Astrocyte (in vitro differentiated cells and primary cell): ENCODE measurements around the gene CEACAM19. TPM values are rescaled to one million over a fixed set of nuclear protein-coding genes. Genes with fewer than 3 reads are reported as not detected.

ENCODE experiments used
- DNase-seq: peaks from one replicate; pipeline ENCODE4 v3.0.0-alpha.2; 2010; ENCODE audit warnings: low read depth
- FAIRE-seq: peaks from 2 replicates; lab custom pipeline; 2011; peaks lifted over from hg19 to GRCh38; lab: Jason Lieb, UNC
- H2AFZ ChIP-seq: 2 replicates; pipeline ENCODE4 v1.6.0; 2012; ENCODE audit warnings: low read depth, low read length, inconsistent platforms
- H3K27ac ChIP-seq: 2 replicates; pipeline ENCODE4 v1.5.1; 2011; ENCODE audit warnings: low read depth, low read length, inconsistent platforms
- H3K27me3 ChIP-seq: 2 replicates; pipeline ENCODE4 v1.6.0; 2011; ENCODE audit warnings: low read length, inconsistent platforms; ENCODE audit not compliant: insufficient read depth
- H3K36me3 ChIP-seq: 2 replicates; pipeline ENCODE4 v1.5.1; 2011; ENCODE audit warnings: low read length, inconsistent platforms; ENCODE audit not compliant: insufficient read depth
- H3K4me1 ChIP-seq: 2 replicates; pipeline ENCODE4 v1.5.1; 2011; ENCODE audit warnings: low read length, inconsistent platforms; ENCODE audit not compliant: insufficient read depth
- H3K4me2 ChIP-seq: 2 replicates; pipeline ENCODE4 v1.6.0; 2012; ENCODE audit warnings: low read length, inconsistent platforms
- H3K4me3 ChIP-seq: 2 replicates; pipeline ENCODE4 v1.5.1; 2011; ENCODE audit warnings: low read depth, mild to moderate bottlenecking, low read length, inconsistent platforms; ENCODE audit not compliant: insufficient read depth
- H3K79me2 ChIP-seq: 2 replicates; pipeline ENCODE4 v1.6.0; 2012; ENCODE audit warnings: mild to moderate bottlenecking, low read length, inconsistent platforms; ENCODE audit not compliant: insufficient read depth
- H3K9ac ChIP-seq: 2 replicates; pipeline ENCODE4 v1.6.0; 2012; ENCODE audit warnings: mild to moderate bottlenecking, low read length, inconsistent platforms
- H3K9me3 ChIP-seq: 2 replicates; pipeline ENCODE4 v1.5.1; 2012; ENCODE audit warnings: low read depth, mild to moderate bottlenecking, low read length, inconsistent platforms; ENCODE audit not compliant: insufficient read depth
- H4K20me1 ChIP-seq: 2 replicates; pipeline ENCODE4 v1.6.0; 2012; ENCODE audit warnings: low read length, inconsistent platforms; ENCODE audit not compliant: insufficient read depth
- H3K27ac Mint-ChIP-seq: one replicate; pipeline ENCODE4 v1.8.0; 2021; ENCODE audit warnings: mild to moderate bottlenecking, mixed read lengths; ENCODE audit not compliant: unreplicated experiment
- H3K27me3 Mint-ChIP-seq: one replicate; pipeline ENCODE4 v1.8.0; 2021; ENCODE audit warnings: low read depth, mixed read lengths; ENCODE audit not compliant: unreplicated experiment
- H3K36me3 Mint-ChIP-seq: one replicate; pipeline ENCODE4 v1.8.0; 2021; ENCODE audit warnings: low read depth, mixed read lengths; ENCODE audit not compliant: unreplicated experiment
- H3K4me1 Mint-ChIP-seq: one replicate; pipeline ENCODE4 v1.8.0; 2021; ENCODE audit warnings: low read depth, mixed read lengths; ENCODE audit not compliant: unreplicated experiment
- H3K4me3 Mint-ChIP-seq: one replicate; pipeline ENCODE4 v1.8.0; 2021; ENCODE audit warnings: mild to moderate bottlenecking, moderate library complexity, mixed read lengths; ENCODE audit not compliant: unreplicated experiment
- H3K9me3 Mint-ChIP-seq: one replicate; pipeline ENCODE4 v1.8.0; 2021; ENCODE audit warnings: mild to moderate bottlenecking, mixed read lengths; ENCODE audit not compliant: unreplicated experiment
- CTCF ChIP-seq: IDR thresholded peaks from 2 replicates; pipeline ENCODE4 v1.5.1; 2011; ENCODE audit warnings: low read depth, mild to moderate bottlenecking, inconsistent platforms, low read length, moderate library complexity; ENCODE audit not compliant: insufficient read depth
- EZH2 ChIP-seq: IDR thresholded peaks from 2 replicates; pipeline ENCODE4 v1.6.1; 2012; ENCODE audit warnings: mild to moderate bottlenecking, low read length, inconsistent platforms; ENCODE audit not compliant: insufficient read depth
- total RNA-seq: library from RNA; stranded (reverse); gene quantifications from 2 replicates; pipeline ENCODE4 v1.2.1, GENCODE V29; 2021

CEACAM19 gene
- total RNA-seq, 1 donor from 2014 or later, result 8.0 TPM

GRCh38 chr19:44658069-44658733, 13.1 kb upstream of the CEACAM19 start:
- H3K4me3 Mint-ChIP-seq, result no peak overlapping the region

GRCh38 chr19:44660081-44660480, 11.2 kb upstream of the CEACAM19 start:
- H3K4me1 Mint-ChIP-seq, result peaks cover 2% of the 10 kb centered on the region

More at GRCh38 chr19:44658069-44658733, 13.1 kb upstream of the CEACAM19 start:
- TF ChIP-seq CTCF (no peak), EZH2 (no peak)
- H3K79me2 ChIP-seq, result peaks cover 4% of the 10 kb centered on the region
- Mint-ChIP-seq H3K27me3 (no peaks in the 10 kb centered on the region), H3K27ac (no peak overlapping the region), H3K36me3 (peaks cover 39% of the 10 kb centered on the region), H3K9me3 (no peaks in the 10 kb centered on the region), H3K4me1 (peaks cover 2% of the 10 kb centered on the region)
- H4K20me1 ChIP-seq, result peaks cover 53% of the 10 kb centered on the region
- H3K4me3 ChIP-seq, result no peak overlapping the region
- FAIRE-seq, result no peak
- no peak overlapping the region for H2AFZ ChIP-seq
- no peak overlapping the region for H3K9ac ChIP-seq
- H3K4me1 ChIP-seq, result peaks cover 3% of the 10 kb centered on the region
- DNase-seq, result no peak
- no peaks in the 10 kb centered on the region for H3K9me3 ChIP-seq
- no peak overlapping the region for H3K27ac ChIP-seq
- H3K4me2 ChIP-seq, result no peak overlapping the region
- peaks cover 70% of the 10 kb centered on the region for H3K36me3 ChIP-seq
- no peaks in the 10 kb centered on the region for H3K27me3 ChIP-seq

More at GRCh38 chr19:44660081-44660480, 11.2 kb upstream of the CEACAM19 start:
- no peaks in the 10 kb centered on the region for H3K27me3 ChIP-seq
- H3K4me3 Mint-ChIP-seq, result no peak overlapping the region
- H3K4me3 ChIP-seq, result no peak overlapping the region
- no peaks in the 10 kb centered on the region for H3K9me3 ChIP-seq
- peaks cover 39% of the 10 kb centered on the region for H4K20me1 ChIP-seq
- no peaks in the 10 kb centered on the region for H3K79me2 ChIP-seq
- no peak overlapping the region for H2AFZ ChIP-seq
- no peak overlapping the region for H3K27ac ChIP-seq
- DNase-seq, result no peak
- peaks cover 3% of the 10 kb centered on the region for H3K4me1 ChIP-seq
- peaks cover 64% of the 10 kb centered on the region for H3K36me3 ChIP-seq
- no peaks in the 10 kb centered on the region for H3K27me3 Mint-ChIP-seq
- H3K27ac Mint-ChIP-seq, result no peak overlapping the region
- TF ChIP-seq EZH2, result no peak
- no peak for TF ChIP-seq CTCF
- FAIRE-seq, result no peak
- no peak overlapping the region for H3K9ac ChIP-seq
- H3K9me3 Mint-ChIP-seq, result no peaks in the 10 kb centered on the region
- H3K36me3 Mint-ChIP-seq, result peaks cover 38% of the 10 kb centered on the region
- no peak overlapping the region for H3K4me2 ChIP-seq
